HCT116 (cell line): ENCODE results near the gene NEB. TPM values are rescaled to one million over a fixed set of nuclear protein-coding genes. Genes with fewer than 3 reads are reported as not detected.

Experiments used
- ATAC-seq: fragments of 200-7000 bp; cut with Tn5 transposase; 2 replicates; pipeline ENCODE4 v1.9.1; 2020; ENCODE audit warnings: mild to moderate bottlenecking, moderate library complexity
- BruUV-seq: library from RNA; stranded (reverse); fragments of 400-500 nt; replicated peaks from 2 replicates; lab custom pipeline; 2021; lab: Mats Ljungman, UMichigan
- CTCF ChIA-PET: fragments of 300-600 bp; sonication (Branson Sonifier 250); formaldehyde crosslinking; loops from one replicate; lab custom pipeline; 2021; ENCODE audit warnings: antibody characterized with exemption; lab: Charles Lee
- POLR2A ChIA-PET: fragments of 300-600, 350-600 bp; sonication (Branson Sonifier 250); formaldehyde crosslinking; loops from one replicate; lab custom pipeline; 2021; ENCODE audit warnings: antibody characterized with exemption; lab: Charles Lee
- RAD21 ChIA-PET, 2 experiments: fragments of 300-600 bp; sonication (Branson Sonifier 250); formaldehyde crosslinking; loops; one replicate each; lab custom pipeline; 2023; ENCODE audit warnings: low total read pairs in 2 of 2; ENCODE audit not compliant: uncharacterized antibody in 2 of 2, unreplicated experiment in 2 of 2, low non-redundant PET in 1 of 2; lab: Charles Lee
- DNase-seq: peaks from one replicate; pipeline ENCODE4 v3.0.0-alpha.2; 2010; ENCODE audit warnings: low read depth, low spot score
- H2AFZ ChIP-seq: fragments of 200-600 bp; shearing (Covaris generic), sonication (generic); 2 replicates; pipeline ENCODE4 v1.6.1; 2017; ENCODE audit warnings: low read depth, mixed run types, mixed read lengths, antibody characterized with exemption, low read length; ENCODE audit not compliant: poor library complexity, severe bottlenecking
- H3K27ac ChIP-seq: 2 replicates; pipeline ENCODE4 v1.5.1; 2012; ENCODE audit warnings: low read depth, low read length
- H3K27me3 ChIP-seq: fragments of 200-600 bp; sonication (generic); 2 replicates; pipeline ENCODE4 v1.6.1; 2016; ENCODE audit warnings: mixed run types, low read length, mixed read lengths; ENCODE audit not compliant: insufficient read depth
- H3K36me3 ChIP-seq, 2 experiments: fragments of 200-500 bp in 1 of 2; fragments of 200-600 bp in 1 of 2; sonication (Bioruptor generic) in 1 of 2; sonication (generic) in 1 of 2; 2 replicates each; pipeline versions ENCODE4 v1.5.1 to v1.6.1; 2014 to 2016; ENCODE audit warnings: low read length in 2 of 2, inconsistent platforms in 1 of 2, mixed read lengths in 1 of 2, mixed run types in 1 of 2; ENCODE audit not compliant: insufficient read depth in 2 of 2, control insufficient read depth in 1 of 2
- H3K4me1 ChIP-seq, 2 experiments: fragments of 200-600 bp in 1 of 2; sonication (generic) in 1 of 2; 2 replicates each; pipeline versions ENCODE4 v1.5.1 to v1.6.1; 2012 to 2017; ENCODE audit warnings: low read length in 2 of 2, inconsistent platforms in 1 of 2, mild to moderate bottlenecking in 1 of 2, mixed read lengths in 1 of 2, mixed run types in 1 of 2, moderate library complexity in 1 of 2; ENCODE audit not compliant: insufficient read depth in 2 of 2, control insufficient read depth in 1 of 2
- H3K4me2 ChIP-seq: fragments of 200-600 bp; sonication (generic); 2 replicates; pipeline ENCODE4 v1.6.1; 2017; ENCODE audit warnings: mixed run types, low read length, mixed read lengths
- H3K4me3 ChIP-seq, 2 experiments: fragments of 200-600 bp in 1 of 2; sonication (generic) in 1 of 2; replicated peaks in 1 of 2; 2 replicates each; pipeline ENCODE4 v1.5.1; 2011 to 2016; ENCODE audit warnings: low read length in 2 of 2, control low read depth in 1 of 2, low read depth in 1 of 2, mild to moderate bottlenecking in 1 of 2, mixed read lengths in 1 of 2, mixed run types in 1 of 2
- H3K79me2 ChIP-seq: fragments of 200-600 bp; sonication (generic); 2 replicates; pipeline ENCODE4 v1.6.1; 2017; ENCODE audit warnings: mild to moderate bottlenecking, mixed run types, low read length, moderate library complexity, mixed read lengths; ENCODE audit not compliant: insufficient read depth
- H3K9ac ChIP-seq: fragments of 200-600 bp; sonication (generic); 2 replicates; pipeline ENCODE4 v1.6.1; 2016; ENCODE audit warnings: low read length, mixed read lengths
- H3K9me2 ChIP-seq: fragments of 200-600 bp; sonication (generic), shearing (Covaris generic); 2 replicates; pipeline ENCODE4 v1.6.1; 2017; ENCODE audit warnings: mixed run types, mild to moderate bottlenecking, moderate library complexity; ENCODE audit not compliant: insufficient read depth
- H3K9me3 ChIP-seq, 2 experiments: fragments of 200-500 bp in 1 of 2; fragments of 200-600 bp in 1 of 2; sonication (Bioruptor generic) in 1 of 2; sonication (generic) in 1 of 2; 2 replicates each; pipeline ENCODE4 v1.6.1; 2014 to 2017; ENCODE audit warnings: low read length in 2 of 2, mixed read lengths in 2 of 2, inconsistent platforms in 1 of 2, low read depth in 1 of 2, mild to moderate bottlenecking in 1 of 2, mixed run types in 1 of 2, moderate library complexity in 1 of 2; ENCODE audit not compliant: control insufficient read depth in 1 of 2, insufficient read depth in 1 of 2
- H4K20me1 ChIP-seq: fragments of 200-600 bp; sonication (generic), shearing (Covaris generic); 2 replicates; pipeline ENCODE4 v1.6.1; 2017; ENCODE audit warnings: mixed run types, mild to moderate bottlenecking, moderate library complexity; ENCODE audit not compliant: insufficient read depth
- CBX3 ChIP-seq: IDR thresholded peaks from 2 replicates; pipeline ENCODE4 v1.6.1; 2012; ENCODE audit warnings: low read depth
- CEBPB ChIP-seq: IDR thresholded peaks from 2 replicates; pipeline ENCODE4 v1.6.1; 2012; ENCODE audit warnings: low read depth
- EGR1 ChIP-seq: IDR thresholded peaks from 2 replicates; pipeline ENCODE4 v1.6.1; 2012; ENCODE audit warnings: low read depth
- ELF1 ChIP-seq: IDR thresholded peaks from 2 replicates; pipeline ENCODE4 v1.6.1; 2012; ENCODE audit warnings: low read depth, borderline replicate concordance
- EZH2 ChIP-seq: fragments of 200-600 bp; sonication (generic); IDR thresholded peaks from 2 replicates; pipeline ENCODE4 v1.6.1; 2017; ENCODE audit warnings: antibody characterized with exemption, mixed run types
- JUND ChIP-seq: IDR thresholded peaks from 2 replicates; pipeline ENCODE4 v1.6.1; 2012
- POLR2A ChIP-seq: IDR thresholded peaks from 2 replicates; pipeline ENCODE4 v1.7.0; 2011; ENCODE audit warnings: borderline replicate concordance; ENCODE audit not compliant: insufficient read depth, insufficient read length; ENCODE audit errors: extremely low read depth
- POLR2AphosphoS5 ChIP-seq: IDR thresholded peaks from 2 replicates; pipeline ENCODE4 v1.6.1; 2011; ENCODE audit warnings: mild to moderate bottlenecking, low read depth, low read length, moderate library complexity
- RAD21 ChIP-seq: IDR thresholded peaks from 2 replicates; pipeline ENCODE4 v1.6.1; 2012; ENCODE audit warnings: low read depth, mild to moderate bottlenecking
- SIN3A ChIP-seq: IDR thresholded peaks from 2 replicates; pipeline ENCODE4 v1.6.1; 2012; ENCODE audit warnings: low read depth
- SP1 ChIP-seq: IDR thresholded peaks from 2 replicates; pipeline ENCODE4 v1.6.1; 2012; ENCODE audit warnings: low read depth
- SRF ChIP-seq: IDR thresholded peaks from 2 replicates; pipeline ENCODE4 v1.6.1; 2012; ENCODE audit warnings: low read depth
- TCF7L2 ChIP-seq: IDR thresholded peaks from 2 replicates; pipeline ENCODE4 v1.7.0; 2011; ENCODE audit warnings: borderline replicate concordance, inconsistent platforms; ENCODE audit not compliant: insufficient read depth, insufficient read length; ENCODE audit errors: extremely low read depth
- YY1 ChIP-seq: IDR thresholded peaks from 2 replicates; pipeline ENCODE4 v1.6.1; 2011; ENCODE audit warnings: low read length, low read depth, moderate library complexity, mild to moderate bottlenecking; ENCODE audit not compliant: insufficient replicate concordance; ENCODE audit errors: extremely low read depth
- ZNF274 ChIP-seq: fragments of 200-500 bp; sonication (Bioruptor generic); IDR thresholded peaks from 2 replicates; pipeline ENCODE4 v1.6.1; 2014; ENCODE audit warnings: mild to moderate bottlenecking, low read depth, low read length, inconsistent platforms
- intact Hi-C: fragments of 100-400 bp; cut with micrococcal nuclease; formaldehyde crosslinking; loops from 2 replicates; pipeline ENCODE4 v1.10.0; 2022
- total RNA-seq: library from RNA; stranded (reverse); gene quantifications from one replicate; pipeline ENCODE4 v1.2.1, GENCODE V29; 2021; ENCODE audit not compliant: unreplicated experiment
- TF ChIP-seq, protein P1 (sequence below): IDR thresholded peaks from 2 replicates; pipeline ENCODE4 v1.6.1; 2011; ENCODE audit warnings: mild to moderate bottlenecking, low read length, moderate library complexity; ENCODE audit not compliant: insufficient replicate concordance; ENCODE audit errors: extremely low read depth

The NEB gene
- total RNA-seq, 1 experiment from 2014 or later, result 0.34 TPM

GRCh38 chr2:151575338-151575737 is 158.9 kb downstream of the NEB start:
- peak; percentile 10 for DNase-seq
- H3K9me2 ChIP-seq, result no peaks in the 10 kb centered on the region
- no peak overlapping the region for H3K27ac ChIP-seq
- no peak overlapping the region for H2AFZ ChIP-seq
- no peaks in the 10 kb centered on the region for H3K9me3 ChIP-seq
- no peaks in the 10 kb centered on the region for H3K79me2 ChIP-seq
- POLR2A ChIA-PET, result no interaction called here
- intact Hi-C loops, result no loop called here
- BruUV-seq, result no TSS peak
- CTCF ChIA-PET, result no interaction called here
- H3K4me3 ChIP-seq, result no peak overlapping the region
- RAD21 ChIA-PET, result no interaction called here
- H3K4me2 ChIP-seq, result no peak overlapping the region
- no peaks in the 10 kb centered on the region for H3K4me1 ChIP-seq
- no peak overlapping the region for H3K9ac ChIP-seq
- H3K36me3 ChIP-seq, result no peaks in the 10 kb centered on the region
- ATAC-seq, result no peak
- H3K27me3 ChIP-seq, result no peaks in the 10 kb centered on the region
- TF ChIP-seq ZNF274, result no peak
- TF ChIP-seq ELF1, result no peak
- no peak for TF ChIP-seq SRF
- TF ChIP-seq RAD21, result no peak
- TF ChIP-seq SIN3A, result no peak
- TF ChIP-seq JUND, result no peak
- no peak for TF ChIP-seq POLR2A
- no peak for TF ChIP-seq POLR2AphosphoS5
- no peak for TF ChIP-seq CBX3
- no peak for TF ChIP-seq CEBPB
- no peak for TF ChIP-seq EZH2
- no peak for TF ChIP-seq EGR1
- TF ChIP-seq SP1, result no peak
- TF ChIP-seq YY1, result no peak
- TF ChIP-seq TCF7L2, result no peak
- TF ChIP-seq, protein P1, sequence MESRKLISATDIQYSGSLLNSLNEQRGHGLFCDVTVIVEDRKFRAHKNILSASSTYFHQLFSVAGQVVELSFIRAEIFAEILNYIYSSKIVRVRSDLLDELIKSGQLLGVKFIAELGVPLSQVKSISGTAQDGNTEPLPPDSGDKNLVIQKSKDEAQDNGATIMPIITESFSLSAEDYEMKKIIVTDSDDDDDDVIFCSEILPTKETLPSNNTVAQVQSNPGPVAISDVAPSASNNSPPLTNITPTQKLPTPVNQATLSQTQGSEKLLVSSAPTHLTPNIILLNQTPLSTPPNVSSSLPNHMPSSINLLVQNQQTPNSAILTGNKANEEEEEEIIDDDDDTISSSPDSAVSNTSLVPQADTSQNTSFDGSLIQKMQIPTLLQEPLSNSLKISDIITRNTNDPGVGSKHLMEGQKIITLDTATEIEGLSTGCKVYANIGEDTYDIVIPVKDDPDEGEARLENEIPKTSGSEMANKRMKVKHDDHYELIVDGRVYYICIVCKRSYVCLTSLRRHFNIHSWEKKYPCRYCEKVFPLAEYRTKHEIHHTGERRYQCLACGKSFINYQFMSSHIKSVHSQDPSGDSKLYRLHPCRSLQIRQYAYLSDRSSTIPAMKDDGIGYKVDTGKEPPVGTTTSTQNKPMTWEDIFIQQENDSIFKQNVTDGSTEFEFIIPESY, result no peak
- no peaks in the 10 kb centered on the region for H4K20me1 ChIP-seq
